HUES6 (cell line): Measurements from ENCODE around the gene SLC29A3.

Experiments
- H3K27ac ChIP-seq: 2 replicates; pipeline ENCODE4 v1.7.0; 2013; ENCODE audit warnings: low read depth, mild to moderate bottlenecking, low read length, inconsistent platforms
- H3K27me3 ChIP-seq: 2 replicates; pipeline ENCODE4 v1.6.1; 2013; ENCODE audit warnings: low read length; ENCODE audit not compliant: control insufficient read depth, insufficient read depth
- H3K36me3 ChIP-seq: 2 replicates; pipeline ENCODE4 v1.6.1; 2013; ENCODE audit warnings: low read length; ENCODE audit not compliant: control insufficient read depth, insufficient read depth
- H3K4me1 ChIP-seq: 2 replicates; pipeline ENCODE4 v1.6.1; 2013; ENCODE audit warnings: low read length; ENCODE audit not compliant: control insufficient read depth, insufficient read depth
- H3K4me3 ChIP-seq: 2 replicates; pipeline ENCODE4 v1.5.1; 2013; ENCODE audit warnings: low read depth, low read length
- H3K9ac ChIP-seq: one replicate; pipeline ENCODE4 v1.6.1; 2013; ENCODE audit warnings: mild to moderate bottlenecking, low read length
- H3K9me3 ChIP-seq: 2 replicates; pipeline ENCODE4 v1.6.1; 2013; ENCODE audit warnings: low read depth, low read length; ENCODE audit not compliant: control insufficient read depth, insufficient read depth

Gene SLC29A3

DNA sequence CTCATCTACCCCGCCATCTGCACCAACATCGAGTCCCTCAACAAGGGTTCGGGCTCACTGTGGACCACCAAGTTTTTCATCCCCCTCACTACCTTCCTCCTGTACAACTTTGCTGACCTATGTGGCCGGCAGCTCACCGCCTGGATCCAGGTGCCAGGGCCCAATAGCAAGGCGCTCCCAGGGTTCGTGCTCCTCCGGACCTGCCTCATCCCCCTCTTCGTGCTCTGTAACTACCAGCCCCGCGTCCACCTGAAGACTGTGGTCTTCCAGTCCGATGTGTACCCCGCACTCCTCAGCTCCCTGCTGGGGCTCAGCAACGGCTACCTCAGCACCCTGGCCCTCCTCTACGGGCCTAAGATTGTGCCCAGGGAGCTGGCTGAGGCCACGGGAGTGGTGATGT lies 43.1 kb downstream of the SLC29A3 start:
- H3K9me3 ChIP-seq: no peaks in the 10 kb centered on the region
- H3K9ac ChIP-seq: no peak overlapping the region
- H3K36me3 ChIP-seq: peaks cover 15% of the 10 kb centered on the region
- peaks cover 2% of the 10 kb centered on the region; the same call in 1 of the 2 replicates for H3K4me1 ChIP-seq
- no peak overlapping the region for H3K4me3 ChIP-seq
- no peak overlapping the region for H3K27ac ChIP-seq
- H3K27me3 ChIP-seq: no peaks in the 10 kb centered on the region

DNA sequence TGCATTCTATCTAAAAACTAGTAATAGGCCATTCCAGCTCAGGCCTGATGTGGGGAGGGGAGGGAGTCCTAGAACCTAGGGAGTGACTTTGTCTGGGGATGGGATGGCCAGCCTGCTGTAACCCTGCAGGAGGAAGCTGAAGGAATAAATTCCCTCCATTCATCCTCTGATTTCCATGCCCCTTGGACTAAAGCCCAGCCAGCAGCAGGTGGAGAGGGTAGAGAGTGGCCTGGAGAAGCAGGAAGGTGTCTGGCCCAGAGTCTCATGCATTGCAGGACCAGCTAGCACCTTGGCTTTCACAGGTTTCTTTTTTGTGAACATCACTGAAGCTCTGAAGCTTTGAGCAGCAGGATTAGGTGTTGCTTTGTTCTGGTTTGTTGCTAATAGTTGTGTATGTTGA lies 44.9 kb downstream of the SLC29A3 start:
- no peak overlapping the region for H3K27ac ChIP-seq
- no peak overlapping the region for H3K9ac ChIP-seq
- peaks cover 11% of the 10 kb centered on the region for H3K36me3 ChIP-seq
- H3K9me3 ChIP-seq: no peaks in the 10 kb centered on the region
- H3K4me1 ChIP-seq: 0 out of 2 replicates have a peak, but pooled peaks cover 2% of the 10 kb centered on the region
- H3K4me3 ChIP-seq: no peak overlapping the region
- no peaks in the 10 kb centered on the region for H3K27me3 ChIP-seq

DNA sequence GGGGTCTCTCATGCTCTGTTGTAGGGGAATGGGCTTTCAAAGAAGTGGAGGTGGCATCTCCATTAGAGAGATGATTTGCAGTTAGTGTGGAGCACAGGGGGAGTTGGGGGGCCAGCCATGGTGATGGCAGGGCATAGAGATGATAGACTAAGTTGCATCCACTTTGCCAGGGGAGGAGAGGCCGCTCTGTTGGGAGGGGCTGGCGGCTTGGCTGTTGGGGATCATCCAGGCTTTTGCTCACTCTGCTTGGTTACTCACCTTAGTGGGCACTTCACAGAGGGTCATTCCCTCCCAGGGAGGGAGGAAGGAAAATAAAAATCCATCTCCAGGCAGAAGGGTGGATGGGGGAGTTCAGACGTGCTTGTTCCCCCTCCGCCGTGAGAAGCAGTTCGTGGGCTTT lies 46.3 kb downstream of the SLC29A3 start:
- Histone ChIP-seq H3K9ac (no peak overlapping the region), H3K27ac (no peak overlapping the region), H3K27me3 (no peaks in the 10 kb centered on the region), H3K4me3 (no peak overlapping the region), H3K36me3 (peaks cover 11% of the 10 kb centered on the region), H3K9me3 (no peaks in the 10 kb centered on the region), H3K4me1 (0 out of 2 replicates have a peak, but pooled peaks cover 2% of the 10 kb centered on the region)

DNA sequence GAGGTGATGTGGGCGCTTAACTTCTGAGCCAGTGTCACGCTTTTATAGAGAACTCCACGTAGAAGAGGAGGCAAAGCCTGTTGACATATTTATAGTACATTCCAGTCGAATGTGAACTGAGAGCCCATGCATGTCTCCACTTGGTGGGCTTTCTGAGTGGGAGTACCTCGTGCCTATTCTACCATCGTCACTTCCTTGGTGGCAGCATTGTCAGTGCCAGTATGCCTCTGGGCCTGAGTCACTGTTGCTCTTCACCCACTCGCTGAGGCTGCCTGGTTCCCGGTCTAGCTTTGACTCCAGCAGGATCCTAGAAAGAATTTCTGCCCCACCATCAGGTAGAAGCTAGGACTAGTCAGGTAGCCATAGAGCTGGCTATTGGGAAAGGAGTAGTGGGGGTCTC lies 47.6 kb downstream of the SLC29A3 start:
- Histone ChIP-seq H3K27ac (no peak overlapping the region), H3K36me3 (peaks cover 11% of the 10 kb centered on the region), H3K4me1 (0 out of 2 replicates have a peak, but pooled peaks cover 2% of the 10 kb centered on the region), H3K4me3 (no peak overlapping the region), H3K9me3 (no peaks in the 10 kb centered on the region), H3K27me3 (no peaks in the 10 kb centered on the region), H3K9ac (no peak overlapping the region)

DNA sequence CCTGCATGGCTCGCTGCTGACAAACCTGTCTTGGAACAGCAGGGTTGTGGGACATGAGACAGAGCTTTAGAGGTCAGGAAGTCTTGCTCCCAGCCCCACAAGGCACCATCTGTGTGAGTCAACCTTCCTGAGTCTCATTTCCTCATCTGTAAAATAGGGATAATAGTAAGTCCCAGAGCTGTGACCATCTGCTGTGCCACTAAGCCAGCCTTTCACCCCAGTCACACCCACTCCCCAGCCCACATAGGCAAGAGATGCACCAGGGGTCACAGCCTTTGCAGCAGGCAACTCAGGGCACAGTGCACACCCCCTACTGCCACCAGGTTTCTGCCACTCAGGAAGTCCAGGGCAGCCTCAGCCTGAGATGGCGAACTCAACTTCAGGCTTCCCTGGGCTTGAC lies 48.2 kb downstream of the SLC29A3 start:
- no peak overlapping the region for H3K4me3 ChIP-seq
- peaks cover 7% of the 10 kb centered on the region for H3K36me3 ChIP-seq
- H3K27ac ChIP-seq: no peak overlapping the region
- H3K9ac ChIP-seq: no peak overlapping the region
- no peaks in the 10 kb centered on the region for H3K9me3 ChIP-seq
- no peaks in the 10 kb centered on the region for H3K27me3 ChIP-seq
- 0 out of 2 replicates have a peak, but pooled peaks cover 2% of the 10 kb centered on the region for H3K4me1 ChIP-seq

DNA sequence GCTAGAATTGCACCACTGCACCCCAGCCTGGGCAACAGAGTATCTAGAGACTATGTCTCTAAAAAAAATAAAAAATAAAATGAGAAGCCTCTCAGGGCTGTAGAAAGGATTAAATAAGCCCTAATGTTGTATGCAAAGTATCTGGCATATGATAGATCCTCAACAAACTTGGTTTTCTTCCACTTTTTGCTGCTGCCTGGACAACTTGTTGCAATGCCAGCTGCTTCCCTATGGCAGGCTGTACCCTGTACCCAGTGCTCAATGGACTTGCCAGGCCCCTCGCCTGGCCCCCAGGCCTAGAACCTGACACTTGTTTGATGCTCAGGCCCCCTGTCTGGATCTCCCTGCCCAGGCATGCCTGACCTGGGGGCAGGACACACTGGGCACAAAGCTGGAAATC lies 49.1 kb downstream of the SLC29A3 start:
- Histone ChIP-seq H3K4me3 (no peak overlapping the region), H3K27me3 (no peaks in the 10 kb centered on the region), H3K27ac (no peak overlapping the region), H3K4me1 (0 out of 2 replicates have a peak, but pooled peaks cover 2% of the 10 kb centered on the region), H3K36me3 (no peaks in the 10 kb centered on the region), H3K9me3 (no peaks in the 10 kb centered on the region), H3K9ac (no peak overlapping the region)

DNA sequence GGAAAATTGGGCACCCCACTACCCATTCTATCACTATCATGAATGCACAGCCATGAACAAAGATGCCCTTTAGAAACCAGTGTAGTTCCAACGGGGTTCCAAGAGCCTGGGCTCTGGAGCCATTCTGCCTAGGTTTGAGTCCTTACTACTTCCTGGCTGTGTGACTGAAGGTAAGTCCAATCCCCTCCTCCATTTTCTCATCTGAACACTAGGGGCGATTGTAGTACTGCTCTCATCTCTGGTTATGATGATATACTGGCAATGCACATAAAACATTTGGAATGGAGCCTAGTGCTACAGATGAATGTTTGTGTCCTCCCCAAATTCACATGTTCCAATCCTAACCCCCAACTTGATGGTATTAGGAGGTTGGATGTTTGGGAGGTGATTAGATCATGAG lies 49.6 kb downstream of the SLC29A3 start:
- no peak overlapping the region for H3K9ac ChIP-seq
- no peak overlapping the region for H3K27ac ChIP-seq
- H3K9me3 ChIP-seq: no peaks in the 10 kb centered on the region
- no peaks in the 10 kb centered on the region for H3K36me3 ChIP-seq
- no peaks in the 10 kb centered on the region for H3K27me3 ChIP-seq
- H3K4me3 ChIP-seq: no peak overlapping the region
- 0 out of 2 replicates have a peak, but pooled peaks cover 2% of the 10 kb centered on the region for H3K4me1 ChIP-seq

DNA sequence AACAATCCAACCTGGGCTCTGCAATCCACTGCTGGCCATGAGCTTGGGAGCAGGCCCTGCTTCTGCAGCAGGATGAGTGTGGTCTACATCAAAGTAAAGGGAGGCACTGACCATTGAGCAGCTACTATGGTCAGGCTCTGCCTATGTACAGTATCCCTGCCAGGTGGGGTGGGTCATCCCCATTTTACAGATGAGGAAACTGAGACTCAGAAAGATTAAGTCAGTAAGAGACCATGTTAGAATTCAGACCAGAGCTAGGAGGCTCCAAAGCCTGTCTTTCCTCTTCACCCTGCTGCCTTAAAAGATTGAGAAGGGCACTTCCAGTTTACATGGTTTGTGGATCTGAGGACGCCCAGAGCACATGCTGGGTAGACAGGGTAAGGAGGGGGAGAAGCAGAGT lies 50.5 kb downstream of the SLC29A3 start:
- no peak overlapping the region for H3K27ac ChIP-seq
- no peaks in the 10 kb centered on the region for H3K9me3 ChIP-seq
- H3K27me3 ChIP-seq: no peaks in the 10 kb centered on the region
- no peaks in the 10 kb centered on the region for H3K36me3 ChIP-seq
- no peaks in the 10 kb centered on the region for H3K4me1 ChIP-seq
- H3K4me3 ChIP-seq: no peak overlapping the region
- H3K9ac ChIP-seq: no peak overlapping the region

DNA sequence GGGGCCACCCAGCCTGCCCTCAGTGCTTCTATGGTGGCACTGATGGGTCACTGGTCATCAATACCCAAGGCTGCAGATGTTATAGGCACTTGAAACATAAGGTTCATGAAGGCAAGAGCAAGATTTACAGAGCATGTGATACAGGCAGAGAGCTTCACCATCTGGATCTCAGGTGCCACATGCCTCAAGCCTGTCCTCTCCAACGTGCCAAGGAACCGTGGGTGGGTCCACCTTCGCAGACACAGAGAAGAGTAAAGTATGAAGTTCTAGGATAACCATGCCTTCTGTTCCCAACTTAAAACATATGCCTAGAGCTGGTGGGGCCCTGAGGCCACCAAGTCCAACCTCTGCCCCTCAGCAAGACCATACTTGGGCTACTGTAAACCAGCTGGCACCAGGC lies 51.0 kb downstream of the SLC29A3 start:
- Histone ChIP-seq H3K4me3 (no peak overlapping the region), H3K36me3 (no peaks in the 10 kb centered on the region), H3K27ac (no peak overlapping the region), H3K27me3 (no peaks in the 10 kb centered on the region), H3K9me3 (no peaks in the 10 kb centered on the region), H3K4me1 (no peaks in the 10 kb centered on the region), H3K9ac (no peak overlapping the region)

DNA sequence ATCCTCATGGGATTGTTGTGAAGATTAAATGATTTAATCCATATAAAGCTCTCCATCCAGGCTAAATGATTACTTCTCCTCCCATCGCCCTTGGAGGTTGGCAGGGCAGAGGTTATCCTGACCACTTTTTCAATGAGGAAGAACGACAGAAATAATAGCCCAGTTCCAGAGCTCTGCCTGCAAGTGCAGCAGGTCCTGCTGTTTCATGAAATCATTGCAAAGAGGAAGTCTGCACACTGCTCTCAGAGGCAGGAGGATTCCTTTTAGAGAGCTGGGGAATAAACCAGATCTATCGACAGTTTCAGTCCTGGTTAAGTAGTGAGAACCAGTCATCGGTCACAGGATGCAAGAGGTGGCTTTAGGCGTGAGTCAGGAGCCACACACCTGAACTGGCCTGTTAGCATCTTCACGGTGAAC lies 52.7 kb downstream of the SLC29A3 start:
- no peaks in the 10 kb centered on the region for H3K4me1 ChIP-seq

DNA sequence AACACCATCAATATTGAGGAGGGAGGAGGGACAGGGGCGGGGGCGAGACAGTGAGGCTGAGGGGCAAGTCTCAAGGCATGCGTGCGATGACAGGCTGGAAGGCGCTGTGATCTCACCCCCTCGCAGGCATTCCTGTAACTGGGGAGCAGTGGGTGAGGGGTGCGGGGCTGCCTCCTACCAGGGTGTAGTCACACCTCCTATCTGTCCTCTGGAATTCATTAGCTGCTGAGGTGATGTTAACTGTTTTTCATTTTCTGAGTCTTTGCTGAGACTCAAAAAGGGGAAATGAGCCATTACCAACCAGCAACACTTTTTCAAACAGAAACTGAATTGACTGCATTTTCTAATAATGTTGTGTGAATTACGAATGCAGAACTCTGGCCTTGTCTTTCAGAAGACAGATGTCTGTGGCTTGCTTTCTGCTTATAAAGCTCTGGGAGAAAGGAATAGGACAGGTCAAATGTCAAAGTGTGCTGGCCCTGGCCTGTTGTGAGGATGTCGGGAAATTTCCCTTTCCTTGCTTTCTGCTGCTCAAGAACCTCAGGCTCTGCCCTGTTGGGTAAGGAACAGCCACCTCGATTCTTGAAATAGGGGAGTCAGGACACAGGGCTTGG lies 53.9 kb downstream of the SLC29A3 start:
- Histone ChIP-seq H3K4me1 (0 out of 2 replicates have a peak, but pooled peaks cover 3% of the 10 kb centered on the region), H3K27me3 (no peaks in the 10 kb centered on the region), H3K9ac (no peak overlapping the region), H3K4me3 (no peak overlapping the region), H3K9me3 (no peaks in the 10 kb centered on the region), H3K36me3 (no peaks in the 10 kb centered on the region), H3K27ac (no peak overlapping the region)

More for the DNA sequence above, 52.7 kb downstream of the SLC29A3 start:
- Histone ChIP-seq H3K9ac (no peak overlapping the region), H3K4me3 (no peak overlapping the region), H3K27me3 (no peaks in the 10 kb centered on the region), H3K36me3 (no peaks in the 10 kb centered on the region), H3K9me3 (no peaks in the 10 kb centered on the region), H3K27ac (no peak overlapping the region)
